Measurements from ENCODE around the gene MALRD1. TPM values are rescaled to one million over a fixed set of nuclear protein-coding genes. Genes with fewer than 3 reads are reported as not detected.

The MALRD1 gene
- total and polyA plus RNA-seq, 4 donors: 0.17 to 17.9 (median 4.1) TPM

DNA sequence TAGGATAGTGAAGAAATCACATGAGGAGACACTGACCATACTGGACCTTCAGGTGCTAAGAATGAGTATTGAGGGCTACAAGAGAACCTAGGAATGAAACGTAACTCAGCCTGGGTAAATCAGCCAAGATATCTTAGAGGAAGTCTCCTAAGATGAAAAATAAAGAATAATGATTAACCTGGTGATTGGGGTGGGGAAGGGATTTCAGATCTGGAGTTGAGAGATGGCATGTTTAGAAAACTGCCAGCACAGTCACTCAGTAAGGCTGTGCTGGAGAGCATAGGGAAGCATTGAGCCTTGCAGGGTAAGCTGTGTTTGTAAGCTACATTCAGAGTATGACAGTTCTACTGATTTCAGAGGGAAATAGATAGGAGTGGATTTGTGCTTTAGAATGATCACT is 1.9 kb upstream of the MALRD1 start:
- TF ChIP-seq, protein P1, sequence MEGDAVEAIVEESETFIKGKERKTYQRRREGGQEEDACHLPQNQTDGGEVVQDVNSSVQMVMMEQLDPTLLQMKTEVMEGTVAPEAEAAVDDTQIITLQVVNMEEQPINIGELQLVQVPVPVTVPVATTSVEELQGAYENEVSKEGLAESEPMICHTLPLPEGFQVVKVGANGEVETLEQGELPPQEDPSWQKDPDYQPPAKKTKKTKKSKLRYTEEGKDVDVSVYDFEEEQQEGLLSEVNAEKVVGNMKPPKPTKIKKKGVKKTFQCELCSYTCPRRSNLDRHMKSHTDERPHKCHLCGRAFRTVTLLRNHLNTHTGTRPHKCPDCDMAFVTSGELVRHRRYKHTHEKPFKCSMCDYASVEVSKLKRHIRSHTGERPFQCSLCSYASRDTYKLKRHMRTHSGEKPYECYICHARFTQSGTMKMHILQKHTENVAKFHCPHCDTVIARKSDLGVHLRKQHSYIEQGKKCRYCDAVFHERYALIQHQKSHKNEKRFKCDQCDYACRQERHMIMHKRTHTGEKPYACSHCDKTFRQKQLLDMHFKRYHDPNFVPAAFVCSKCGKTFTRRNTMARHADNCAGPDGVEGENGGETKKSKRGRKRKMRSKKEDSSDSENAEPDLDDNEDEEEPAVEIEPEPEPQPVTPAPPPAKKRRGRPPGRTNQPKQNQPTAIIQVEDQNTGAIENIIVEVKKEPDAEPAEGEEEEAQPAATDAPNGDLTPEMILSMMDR (IDR thresholded peaks at IDR 0.05; ENCODE audit: control extremely low read depth, extremely low read depth): no peak
- 65 to 79% methylated on average over 1 of the region's 1 CpG for WGBS, 2 donors
- Histone ChIP-seq H3K27ac (ENCODE audit: low read depth in 1 of 2, low read length in 1 of 2) (no peak overlapping the region), H3K36me3 (ENCODE audit: control insufficient read depth in 4 of 4, insufficient read depth in 4 of 4, low read length in 4 of 4) (no peaks in the 10 kb centered on the region), H3K9me3 (ENCODE audit: control insufficient read depth in 4 of 4, insufficient read depth in 3 of 4, low read length in 3 of 4) (peaks cover 0 to 4% (median 0%) of the 10 kb centered on the region in 4 donors), H3K27me3 (ENCODE audit: control insufficient read depth in 3 of 3, insufficient read depth in 3 of 3, low read length in 2 of 3) (no peaks in the 10 kb centered on the region), H3K4me3 (no peak overlapping the region), H3K4me1 (ENCODE audit: control insufficient read depth in 5 of 5, insufficient read depth in 5 of 5, low read length in 5 of 5) (no peaks in the 10 kb centered on the region), H3K9ac (ENCODE audit: insufficient read depth in 1 of 2, low read length in 2 of 2) (no peak overlapping the region)
- DNase-seq (no peak), ATAC-seq (ENCODE audit: insufficient read depth, low FRiP score) (no peak)

DNA sequence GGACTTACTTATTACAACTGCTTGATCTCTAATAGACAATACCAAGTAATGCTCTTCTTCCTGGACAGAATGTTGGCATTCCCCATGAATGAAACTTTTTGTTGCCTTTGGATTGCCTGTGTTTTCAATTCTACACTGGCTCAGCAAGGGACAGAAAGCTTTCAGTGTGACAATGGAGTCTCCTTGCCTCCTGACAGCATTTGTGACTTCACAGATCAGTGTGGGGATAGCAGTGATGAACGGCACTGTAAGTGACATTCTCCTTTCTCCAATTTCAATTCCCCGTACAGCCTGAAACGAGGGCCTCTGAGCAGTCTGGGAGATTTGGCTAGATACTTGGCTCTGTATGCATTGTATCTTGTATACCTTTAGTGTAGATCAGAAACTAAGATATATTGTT is 290 bp downstream of the MALRD1 start:
- ATAC-seq (ENCODE audit: insufficient read depth, low FRiP score) (no peak), DNase-seq (no peak)
- Histone ChIP-seq H3K9me3 (ENCODE audit: control insufficient read depth in 4 of 4, insufficient read depth in 3 of 4, low read length in 3 of 4) (peaks cover 0 to 4% (median 0%) of the 10 kb centered on the region in 4 donors), H3K4me3 (no peak overlapping the region), H3K9ac (ENCODE audit: insufficient read depth in 1 of 2, low read length in 2 of 2) (no peak overlapping the region), H3K36me3 (ENCODE audit: control insufficient read depth in 4 of 4, insufficient read depth in 4 of 4, low read length in 4 of 4) (no peaks in the 10 kb centered on the region), H3K27ac (ENCODE audit: low read depth in 1 of 2, low read length in 1 of 2) (no peak overlapping the region), H3K27me3 (ENCODE audit: control insufficient read depth in 3 of 3, insufficient read depth in 3 of 3, low read length in 2 of 3) (no peaks in the 10 kb centered on the region), H3K4me1 (ENCODE audit: control insufficient read depth in 5 of 5, insufficient read depth in 5 of 5, low read length in 5 of 5) (no peaks in the 10 kb centered on the region)
- 56 to 69% methylated on average over 3 of the region's 3 CpGs for WGBS, 2 donors
- TF ChIP-seq, protein P1 (IDR thresholded peaks at IDR 0.05; ENCODE audit: control extremely low read depth, extremely low read depth): no peak

DNA sequence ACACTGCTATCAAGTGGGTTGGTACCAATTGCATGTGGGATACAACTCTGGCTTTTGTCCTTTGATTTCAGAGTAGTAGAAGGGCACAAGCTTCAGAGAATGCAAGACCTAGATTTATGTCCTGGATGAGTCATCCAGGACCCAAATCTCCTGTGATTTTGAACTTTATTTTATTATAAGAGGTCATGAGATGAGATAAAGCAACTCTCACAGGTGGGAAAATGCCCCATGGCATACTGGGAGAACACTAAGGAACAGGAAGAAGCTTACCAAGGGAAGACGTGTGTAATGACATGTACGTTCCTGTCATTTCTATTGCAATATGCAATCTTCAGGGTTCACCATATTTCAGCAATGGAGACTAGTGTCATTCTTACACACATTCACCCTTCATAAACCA is 966 bp downstream of the MALRD1 start:
- ATAC-seq (ENCODE audit: insufficient read depth, low FRiP score) (no peak), DNase-seq (no peak)
- Histone ChIP-seq H3K36me3 (ENCODE audit: control insufficient read depth in 4 of 4, insufficient read depth in 4 of 4, low read length in 4 of 4) (no peaks in the 10 kb centered on the region), H3K9ac (ENCODE audit: insufficient read depth in 1 of 2, low read length in 2 of 2) (no peak overlapping the region), H3K27me3 (ENCODE audit: control insufficient read depth in 3 of 3, insufficient read depth in 3 of 3, low read length in 2 of 3) (no peaks in the 10 kb centered on the region), H3K4me1 (ENCODE audit: control insufficient read depth in 5 of 5, insufficient read depth in 5 of 5, low read length in 5 of 5) (no peaks in the 10 kb centered on the region), H3K4me3 (no peak overlapping the region), H3K9me3 (ENCODE audit: control insufficient read depth in 4 of 4, insufficient read depth in 3 of 4, low read length in 3 of 4) (peaks cover 0 to 4% (median 0%) of the 10 kb centered on the region in 4 donors), H3K27ac (ENCODE audit: low read depth in 1 of 2, low read length in 1 of 2) (no peak overlapping the region)
- TF ChIP-seq, protein P1 (IDR thresholded peaks at IDR 0.05; ENCODE audit: control extremely low read depth, extremely low read depth): no peak
- WGBS, 2 donors: 87 to 91% methylated on average over 2 of the region's 2 CpGs

DNA sequence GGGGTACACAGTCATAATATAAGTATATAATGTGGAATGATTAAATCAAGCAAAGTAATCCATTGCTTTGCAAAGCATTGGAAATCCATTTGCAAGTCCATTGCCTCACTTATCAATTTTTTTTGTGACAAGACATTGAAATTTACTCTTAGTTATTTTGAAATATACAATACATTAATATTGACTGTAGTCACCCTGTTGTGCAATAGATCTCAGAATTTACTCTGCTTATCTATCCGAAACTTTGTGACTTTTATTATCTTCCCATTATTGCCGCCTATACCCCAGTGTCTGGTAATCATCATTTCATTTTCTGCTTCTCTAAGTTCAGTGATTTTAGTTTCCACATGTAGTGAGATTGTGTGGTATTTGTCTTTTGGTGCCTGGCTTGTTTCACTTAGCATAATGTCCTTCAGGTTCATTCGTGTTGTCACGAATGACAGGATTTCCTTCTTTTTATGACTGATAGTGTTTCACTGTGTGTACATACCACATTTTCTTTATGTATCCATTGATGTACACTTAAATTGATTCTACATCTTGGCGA is 5.8 kb downstream of the MALRD1 start:
- WGBS, 2 donors: 73 to 82% methylated on average over 5 of the region's 5 CpGs
- H3K36me3 ChIP-seq (ENCODE audit: control insufficient read depth in 4 of 4, insufficient read depth in 4 of 4, low read length in 4 of 4): no peaks in the 10 kb centered on the region
- H3K4me3 ChIP-seq: no peak overlapping the region
- TF ChIP-seq, protein P1 (IDR thresholded peaks at IDR 0.05; ENCODE audit: control extremely low read depth, extremely low read depth): no peak
- DNase-seq (no peak), ATAC-seq (ENCODE audit: insufficient read depth, low FRiP score) (no peak)
- H3K9ac ChIP-seq (ENCODE audit: insufficient read depth in 1 of 2, low read length in 2 of 2): no peak overlapping the region
- no peaks in the 10 kb centered on the region for H3K27me3 ChIP-seq (ENCODE audit: control insufficient read depth in 3 of 3, insufficient read depth in 3 of 3, low read length in 2 of 3)
- H3K9me3 ChIP-seq (ENCODE audit: control insufficient read depth in 4 of 4, insufficient read depth in 3 of 4, low read length in 3 of 4): peaks cover 0 to 4% (median 0%) of the 10 kb centered on the region in 4 donors
- H3K27ac ChIP-seq (ENCODE audit: low read depth in 1 of 2, low read length in 1 of 2): no peak overlapping the region
- no peaks in the 10 kb centered on the region for H3K4me1 ChIP-seq (ENCODE audit: control insufficient read depth in 5 of 5, insufficient read depth in 5 of 5, low read length in 5 of 5)
